Natural killer cell treated with Interleukin-12 subunit alpha and Interleukin-12 subunit beta and Interleukin-15 and Interleukin-18, amount 100 ng/mL, for 72 hours (primary cell): ENCODE results near the gene KSR2. TPM values are rescaled to one million over a fixed set of nuclear protein-coding genes. Genes with fewer than 3 reads are reported as not detected.

Source experiments
- ATAC-seq, 2 donors: fragments of 150-1000 bp; cut with Tn5 transposase in 1 of 2; sonication (Bioruptor Pico), chemical (Tn5 transposase) in 1 of 2; 2 replicates each; pipeline ENCODE4 v1.10.0; 2021
- DNase-seq: peaks from one replicate; pipeline ENCODE4 v3.0.0; 2022; ENCODE audit warnings: low spot score
- H3K27ac Mint-ChIP-seq, 2 donors: 1 replicate in 1 of 2; 2 replicates in 1 of 2; pipeline ENCODE4 v1.8.0; 2022; ENCODE audit warnings: mixed read lengths in 2 of 2, mild to moderate bottlenecking in 1 of 2, moderate library complexity in 1 of 2
- H3K27me3 Mint-ChIP-seq, 2 donors: 1 replicate in 1 of 2; 2 replicates in 1 of 2; pipeline ENCODE4 v1.8.0; 2022; ENCODE audit warnings: mixed read lengths in 2 of 2
- H3K36me3 Mint-ChIP-seq: one replicate; pipeline ENCODE4 v1.8.0; 2022; ENCODE audit warnings: mixed read lengths
- H3K4me1 Mint-ChIP-seq, 2 donors: 1 replicate in 1 of 2; 2 replicates in 1 of 2; pipeline ENCODE4 v1.8.0; 2022; ENCODE audit warnings: low read depth in 2 of 2, mixed read lengths in 2 of 2, mild to moderate bottlenecking in 1 of 2
- H3K4me3 Mint-ChIP-seq: one replicate; pipeline ENCODE4 v1.8.0; 2022; ENCODE audit warnings: mixed read lengths
- H3K9me3 Mint-ChIP-seq: 2 replicates; pipeline ENCODE4 v1.8.0; 2022; ENCODE audit warnings: mixed read lengths
- total RNA-seq, 2 donors: library from RNA; stranded (reverse); gene quantifications; one replicate each; pipeline ENCODE4 v1.2.3, GENCODE V29; 2022

The KSR2 gene
- total RNA-seq, 2 donors from 2014 or later, result not detected

GRCh38 chr12:117404940-117405339 lies 563.9 kb downstream of the KSR2 start:
- H3K36me3 Mint-ChIP-seq, result no peaks in the 10 kb centered on the region
- no peak overlapping the region for H3K4me3 Mint-ChIP-seq
- no peak overlapping the region for H3K27ac Mint-ChIP-seq
- no peak for ATAC-seq
- no peak for DNase-seq
- H3K27me3 Mint-ChIP-seq, result peaks cover 6 to 7% of the 10 kb centered on the region in 2 donors
- peaks cover 3% of the 10 kb centered on the region for H3K9me3 Mint-ChIP-seq
- H3K4me1 Mint-ChIP-seq, result no peaks in the 10 kb centered on the region

GRCh38 chr12:117404203-117404853 lies 564.5 kb downstream of the KSR2 start:
- no peaks in the 10 kb centered on the region for H3K4me1 Mint-ChIP-seq
- peaks cover 8 to 12% of the 10 kb centered on the region in 2 donors for H3K27me3 Mint-ChIP-seq
- H3K27ac Mint-ChIP-seq, result no peak overlapping the region
- peaks cover 3% of the 10 kb centered on the region for H3K9me3 Mint-ChIP-seq
- ATAC-seq (no peak), DNase-seq (no peak)
- H3K4me3 Mint-ChIP-seq, result no peak overlapping the region
- H3K36me3 Mint-ChIP-seq, result no peaks in the 10 kb centered on the region

- Mint-ChIP-seq H3K27ac (no peak overlapping the region), H3K27me3 (peaks cover 8 to 18% of the 10 kb centered on the region in 2 donors), H3K36me3 (no peaks in the 10 kb centered on the region), H3K4me1 (no peaks in the 10 kb centered on the region), H3K4me3 (no peak overlapping the region), H3K9me3 (peaks cover 3% of the 10 kb centered on the region)
- no peak for ATAC-seq
- DNase-seq, result no peak
Observed at GRCh38 chr12:117403586-117404139, 565.1 kb downstream of the KSR2 start.

Other genes with a start within 250 kb of the KSR2 start
- gene RFC5, start 47.7 kb upstream of the KSR2 start, total RNA-seq, result 10 to 100 TPM; 34.8 to 62.4 TPM
- 10 to 100 TPM; 52.3 to 62.0 TPM for gene WSB2, start 92.2 kb upstream of the KSR2 start, total RNA-seq
- 1 to 10 TPM; 2.6 to 7.3 TPM for gene VSIG10, start 135.0 kb upstream of the KSR2 start, total RNA-seq
- 100 to 1,000 TPM in 1 of 2 donors, 10 to 100 TPM in 1; 57.2 to 137 TPM for gene PEBP1, start 167.1 kb upstream of the KSR2 start, total RNA-seq